ENCODE data around the gene CDC45.

The CDC45 gene

GRCh38 chr22:19509923-19510322 lies 30.2 kb downstream of the CDC45 start:
- 100% methylated on average over 2 of the region's 2 CpGs for WGBS
- no peak overlapping the region for H3K27ac ChIP-seq (ENCODE audit: low read depth, low read length)
- peaks cover 92% of the 10 kb centered on the region for H3K36me3 ChIP-seq (ENCODE audit: insufficient read depth, low read length)

GRCh38 chr22:19510919-19511341 lies 31.2 kb downstream of the CDC45 start:
- H3K4me1 ChIP-seq (ENCODE audit: insufficient read depth, low read length) = no peaks in the 10 kb centered on the region
- H3K9ac ChIP-seq (ENCODE audit: low read depth, low read length) = no peak overlapping the region
- no peaks in the 10 kb centered on the region for H3K9me3 ChIP-seq (ENCODE audit: insufficient read depth, low read depth, low read length)
- peaks cover 92% of the 10 kb centered on the region for H3K36me3 ChIP-seq (ENCODE audit: insufficient read depth, low read length)
- H3K27me3 ChIP-seq (ENCODE audit: insufficient read depth, low read length) = no peaks in the 10 kb centered on the region
- no peak overlapping the region for H3K27ac ChIP-seq (ENCODE audit: low read depth, low read length)
- WGBS = 100% methylated on average over 2 of the region's 2 CpGs
- no peak overlapping the region for H3K4me3 ChIP-seq (ENCODE audit: low read length)

More at GRCh38 chr22:19509923-19510322, 30.2 kb downstream of the CDC45 start:
- Histone ChIP-seq H3K4me1 (ENCODE audit: insufficient read depth, low read length) (no peaks in the 10 kb centered on the region), H3K4me3 (ENCODE audit: low read length) (no peak overlapping the region), H3K27me3 (ENCODE audit: insufficient read depth, low read length) (no peaks in the 10 kb centered on the region), H3K9ac (ENCODE audit: low read depth, low read length) (no peak overlapping the region), H3K9me3 (ENCODE audit: insufficient read depth, low read depth, low read length) (no peaks in the 10 kb centered on the region)

- H3K9me3 ChIP-seq (ENCODE audit: insufficient read depth, low read depth, low read length) = no peaks in the 10 kb centered on the region
- H3K36me3 ChIP-seq (ENCODE audit: insufficient read depth, low read length) = peaks cover 78% of the 10 kb centered on the region
- no peak overlapping the region for H3K27ac ChIP-seq (ENCODE audit: low read depth, low read length)
- H3K4me1 ChIP-seq (ENCODE audit: insufficient read depth, low read length) = no peaks in the 10 kb centered on the region
- WGBS = 89% methylated on average over 1 of the region's 2 CpGs
- H3K9ac ChIP-seq (ENCODE audit: low read depth, low read length) = no peak overlapping the region
- H3K4me3 ChIP-seq (ENCODE audit: low read length) = no peak overlapping the region
- no peaks in the 10 kb centered on the region for H3K27me3 ChIP-seq (ENCODE audit: insufficient read depth, low read length)
These were observed 34.1 kb downstream of the CDC45 start for GRCh38 chr22:19513823-19514222.

DNA sequence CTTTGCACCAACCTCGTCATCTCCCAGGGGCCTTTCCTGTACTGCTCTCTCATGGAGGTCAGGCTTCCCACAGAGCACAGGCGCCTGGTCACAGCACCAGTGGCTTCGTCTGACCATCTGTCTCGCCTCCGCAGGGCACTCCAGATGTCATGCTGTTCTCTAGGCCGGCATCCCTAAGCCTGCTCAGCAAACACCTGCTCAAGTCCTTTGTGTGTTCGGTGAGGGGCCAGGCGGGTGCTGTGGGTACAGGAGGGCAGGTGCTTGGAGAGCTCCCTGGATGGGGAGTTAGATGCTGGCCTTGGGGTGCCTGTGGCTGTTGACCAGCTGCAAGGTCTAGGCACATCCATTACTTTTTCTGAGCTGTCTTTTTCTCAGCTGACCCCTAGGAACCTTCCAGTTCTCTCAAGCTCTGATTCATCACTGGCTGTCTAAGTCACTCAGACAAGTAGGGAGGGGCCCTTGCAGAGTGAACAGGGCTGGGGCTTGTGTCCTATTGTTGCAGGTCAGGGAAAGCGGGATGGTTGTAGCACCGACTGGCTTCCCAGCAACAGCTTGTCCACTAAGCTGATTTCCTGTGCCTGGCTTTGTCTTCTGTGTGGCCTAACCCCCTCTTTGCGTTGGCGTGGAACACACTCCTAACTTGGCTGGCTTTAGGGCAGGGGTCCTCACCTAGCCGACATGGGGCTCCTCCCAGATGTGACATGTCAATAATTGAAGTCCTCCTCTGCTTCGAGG lies 35.3 kb downstream of the CDC45 start:
- Histone ChIP-seq H3K36me3 (ENCODE audit: insufficient read depth, low read length) (peaks cover 67% of the 10 kb centered on the region), H3K27ac (ENCODE audit: low read depth, low read length) (no peak overlapping the region), H3K9ac (ENCODE audit: low read depth, low read length) (no peak overlapping the region), H3K4me1 (ENCODE audit: insufficient read depth, low read length) (no peaks in the 10 kb centered on the region), H3K9me3 (ENCODE audit: insufficient read depth, low read depth, low read length) (no peaks in the 10 kb centered on the region), H3K27me3 (ENCODE audit: insufficient read depth, low read length) (no peaks in the 10 kb centered on the region), H3K4me3 (ENCODE audit: low read length) (no peak overlapping the region)
- WGBS = 93% methylated on average over 14 of the region's 14 CpGs

DNA sequence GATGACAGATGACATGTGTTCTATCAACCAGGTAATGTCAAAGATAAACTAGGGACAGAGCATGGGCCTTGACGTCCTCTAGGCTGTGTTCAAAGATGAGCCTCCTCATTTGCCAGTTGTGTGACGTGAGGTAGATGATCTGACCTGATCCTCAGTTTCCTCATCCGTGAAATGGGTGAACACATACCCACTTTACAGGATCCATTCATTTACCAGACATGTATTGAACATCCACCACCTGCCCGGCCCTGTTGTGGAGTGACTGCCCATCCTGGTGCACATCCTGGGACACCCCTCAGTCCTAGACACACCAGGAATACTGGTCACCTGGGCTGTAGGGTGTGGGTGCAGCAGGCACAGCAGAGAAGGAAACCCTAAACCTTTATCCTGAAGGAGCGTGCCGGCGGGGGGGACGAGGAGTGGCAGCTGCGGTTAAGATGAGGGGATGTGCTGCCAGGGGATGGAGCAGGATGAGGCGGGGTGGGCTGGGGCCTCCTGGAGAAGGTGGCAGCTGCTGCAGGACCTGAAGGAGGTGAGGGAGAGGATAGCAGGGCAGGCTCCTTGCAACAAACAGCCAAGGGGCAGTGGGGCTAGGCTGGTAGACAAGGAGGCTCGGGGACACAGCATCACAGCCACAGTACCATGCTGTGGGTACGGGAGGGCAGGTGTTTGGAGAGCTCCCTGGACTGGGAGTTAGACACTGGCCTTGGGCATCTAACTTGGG lies 36.1 kb downstream of the CDC45 start:
- Histone ChIP-seq H3K9ac (ENCODE audit: low read depth, low read length) (no peak overlapping the region), H3K4me1 (ENCODE audit: insufficient read depth, low read length) (no peaks in the 10 kb centered on the region), H3K27ac (ENCODE audit: low read depth, low read length) (no peak overlapping the region), H3K36me3 (ENCODE audit: insufficient read depth, low read length) (peaks cover 62% of the 10 kb centered on the region), H3K27me3 (ENCODE audit: insufficient read depth, low read length) (no peaks in the 10 kb centered on the region), H3K9me3 (ENCODE audit: insufficient read depth, low read depth, low read length) (no peaks in the 10 kb centered on the region), H3K4me3 (ENCODE audit: low read length) (no peak overlapping the region)
- WGBS = 95% methylated on average over 12 of the region's 12 CpGs

- WGBS = 92% methylated on average over 19 of the region's 19 CpGs
- no peak overlapping the region for H3K9ac ChIP-seq (ENCODE audit: low read depth, low read length)
- peaks cover 2% of the 10 kb centered on the region; the same call in 1 of the 2 replicates for H3K27me3 ChIP-seq (ENCODE audit: insufficient read depth, low read length)
- no peaks in the 10 kb centered on the region for H3K4me1 ChIP-seq (ENCODE audit: insufficient read depth, low read length)
- no peak overlapping the region for H3K4me3 ChIP-seq (ENCODE audit: low read length)
- no peaks in the 10 kb centered on the region for H3K9me3 ChIP-seq (ENCODE audit: insufficient read depth, low read depth, low read length)
- H3K27ac ChIP-seq (ENCODE audit: low read depth, low read length) = no peak overlapping the region
- peaks cover 55% of the 10 kb centered on the region for H3K36me3 ChIP-seq (ENCODE audit: insufficient read depth, low read length)
These were observed 36.9 kb downstream of the CDC45 start for GRCh38 chr22:19516378-19517170.

DNA sequence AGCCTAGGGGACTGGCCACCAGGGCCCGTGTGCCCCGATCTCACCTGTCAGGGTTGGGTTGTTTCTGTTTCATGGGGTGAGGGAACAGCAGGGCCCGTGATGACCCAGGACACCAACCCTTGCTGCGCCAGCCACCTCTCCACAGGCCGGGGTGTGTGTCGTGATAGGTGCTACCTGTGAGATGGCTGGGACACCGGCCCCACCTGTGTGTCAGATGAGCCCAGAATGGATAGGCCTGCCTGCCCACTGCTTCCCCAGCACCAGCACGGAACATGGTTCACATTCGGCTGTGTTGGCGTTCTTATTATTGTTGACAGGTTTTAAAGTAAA lies 37.4 kb downstream of the CDC45 start:
- Histone ChIP-seq H3K4me1 (ENCODE audit: insufficient read depth, low read length) (no peaks in the 10 kb centered on the region), H3K27me3 (ENCODE audit: insufficient read depth, low read length) (peaks cover 8% of the 10 kb centered on the region), H3K9ac (ENCODE audit: low read depth, low read length) (no peak overlapping the region), H3K9me3 (ENCODE audit: insufficient read depth, low read depth, low read length) (no peaks in the 10 kb centered on the region), H3K36me3 (ENCODE audit: insufficient read depth, low read length) (peaks cover 51% of the 10 kb centered on the region), H3K4me3 (ENCODE audit: low read length) (no peak overlapping the region), H3K27ac (ENCODE audit: low read depth, low read length) (no peak overlapping the region)
- WGBS = 98% methylated on average over 10 of the region's 10 CpGs

GRCh38 chr22:19517919-19518611 lies 38.3 kb downstream of the CDC45 start:
- WGBS = 92% methylated on average over 12 of the region's 12 CpGs
- Histone ChIP-seq H3K27me3 (ENCODE audit: insufficient read depth, low read length) (peaks cover 17% of the 10 kb centered on the region), H3K36me3 (ENCODE audit: insufficient read depth, low read length) (peaks cover 42% of the 10 kb centered on the region), H3K9ac (ENCODE audit: low read depth, low read length) (no peak overlapping the region), H3K9me3 (ENCODE audit: insufficient read depth, low read depth, low read length) (no peaks in the 10 kb centered on the region), H3K27ac (ENCODE audit: low read depth, low read length) (no peak overlapping the region), H3K4me1 (ENCODE audit: insufficient read depth, low read length) (0 out of 2 replicates have a peak, but pooled peaks cover 4% of the 10 kb centered on the region), H3K4me3 (ENCODE audit: low read length) (no peak overlapping the region)

DNA sequence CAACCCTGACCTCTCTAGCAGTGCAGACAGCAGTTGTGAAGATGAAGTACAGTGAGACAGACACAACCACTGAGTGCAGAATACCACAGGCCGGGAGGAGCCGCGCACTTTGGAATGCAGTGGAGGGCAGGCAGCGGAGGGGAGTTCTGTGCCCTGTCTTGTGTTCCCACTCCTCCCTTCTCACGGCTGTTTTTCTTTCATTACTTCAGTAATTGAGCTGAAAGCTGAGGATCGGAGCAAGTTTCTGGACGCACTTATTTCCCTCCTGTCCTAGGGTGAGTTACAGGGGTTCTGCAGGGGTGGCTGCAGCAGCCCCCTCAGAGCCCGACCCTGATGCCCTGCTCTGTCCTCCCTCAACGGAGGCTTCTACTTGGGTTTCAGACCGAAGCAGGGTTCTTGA lies 38.9 kb downstream of the CDC45 start:
- Histone ChIP-seq H3K27me3 (ENCODE audit: insufficient read depth, low read length) (peaks cover 23% of the 10 kb centered on the region), H3K27ac (ENCODE audit: low read depth, low read length) (no peak overlapping the region), H3K36me3 (ENCODE audit: insufficient read depth, low read length) (peaks cover 36% of the 10 kb centered on the region), H3K4me3 (ENCODE audit: low read length) (no peak overlapping the region), H3K9me3 (ENCODE audit: insufficient read depth, low read depth, low read length) (no peaks in the 10 kb centered on the region), H3K9ac (ENCODE audit: low read depth, low read length) (no peak overlapping the region), H3K4me1 (ENCODE audit: insufficient read depth, low read length) (0 out of 2 replicates have a peak, but pooled peaks cover 4% of the 10 kb centered on the region)
- WGBS = 92% methylated on average over 10 of the region's 10 CpGs

- 96% methylated on average over 17 of the region's 17 CpGs for WGBS
- H3K4me1 ChIP-seq (ENCODE audit: insufficient read depth, low read length) = 0 out of 2 replicates have a peak, but pooled peaks cover 4% of the 10 kb centered on the region
- no peak overlapping the region for H3K27ac ChIP-seq (ENCODE audit: low read depth, low read length)
- H3K27me3 ChIP-seq (ENCODE audit: insufficient read depth, low read length) = peaks cover 29% of the 10 kb centered on the region
- no peaks in the 10 kb centered on the region for H3K9me3 ChIP-seq (ENCODE audit: insufficient read depth, low read depth, low read length)
- H3K36me3 ChIP-seq (ENCODE audit: insufficient read depth, low read length) = peaks cover 29% of the 10 kb centered on the region
- H3K4me3 ChIP-seq (ENCODE audit: low read length) = no peak overlapping the region
- H3K9ac ChIP-seq (ENCODE audit: low read depth, low read length) = no peak overlapping the region
These were observed 39.6 kb downstream of the CDC45 start for GRCh38 chr22:19519041-19519926.
